ENCODE data around the gene TBX10. TPM values are rescaled to one million over a fixed set of nuclear protein-coding genes. Genes with fewer than 3 reads are reported as not detected.

The TBX10 gene
- total RNA-seq, 6 experiments from 2014 or later: not detected

DNA sequence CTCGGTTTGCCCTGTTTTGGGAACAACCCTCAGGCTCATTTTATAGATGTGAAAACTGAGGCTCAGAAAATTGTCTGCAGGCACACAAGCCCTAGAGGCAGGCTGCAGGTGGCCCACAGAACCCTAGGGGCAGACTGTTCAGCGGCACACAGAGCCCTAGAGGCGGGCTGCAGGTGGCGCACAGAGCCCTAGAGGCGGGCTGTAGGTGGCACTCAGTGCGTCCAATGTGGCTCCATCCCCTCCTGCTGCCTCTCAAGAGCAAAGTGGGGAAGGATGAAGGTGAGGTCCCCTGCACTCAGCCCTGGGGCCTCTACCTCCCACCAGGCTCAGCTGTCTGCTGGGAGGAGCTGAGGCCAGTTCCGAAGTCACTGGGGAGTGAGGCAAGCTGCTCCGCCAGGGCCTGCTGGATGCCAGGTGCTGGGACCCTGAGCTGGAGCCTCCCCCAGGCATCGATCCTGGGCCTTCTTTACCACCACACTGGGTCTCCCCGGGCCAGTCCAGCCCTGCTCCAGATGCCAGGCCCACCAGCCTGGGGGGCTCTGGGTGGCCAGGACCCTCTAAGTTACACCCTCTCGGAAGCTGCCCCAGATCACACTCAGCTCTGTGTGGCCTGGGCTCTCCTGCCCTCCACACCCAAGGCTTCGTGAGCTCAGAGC, 8.7 kb upstream of the TBX10 start:
- Mint-ChIP-seq H3K36me3 (ENCODE audit: low read depth) (no peaks in the 10 kb centered on the region), H3K27ac (no peak overlapping the region), H3K4me3 (no peak overlapping the region), H3K9me3 (no peaks in the 10 kb centered on the region), H3K27me3 (ENCODE audit: insufficient read depth) (peaks cover 12% of the 10 kb centered on the region; the same call in 1 of the 2 replicates), H3K4me1 (ENCODE audit: low read depth) (no peaks in the 10 kb centered on the region; the same call in 1 of the 2 replicates)
- TF ChIP-seq CTCF (IDR thresholded peaks at IDR 0.05): peak; percentile 31
- DNase-seq: no peak

DNA sequence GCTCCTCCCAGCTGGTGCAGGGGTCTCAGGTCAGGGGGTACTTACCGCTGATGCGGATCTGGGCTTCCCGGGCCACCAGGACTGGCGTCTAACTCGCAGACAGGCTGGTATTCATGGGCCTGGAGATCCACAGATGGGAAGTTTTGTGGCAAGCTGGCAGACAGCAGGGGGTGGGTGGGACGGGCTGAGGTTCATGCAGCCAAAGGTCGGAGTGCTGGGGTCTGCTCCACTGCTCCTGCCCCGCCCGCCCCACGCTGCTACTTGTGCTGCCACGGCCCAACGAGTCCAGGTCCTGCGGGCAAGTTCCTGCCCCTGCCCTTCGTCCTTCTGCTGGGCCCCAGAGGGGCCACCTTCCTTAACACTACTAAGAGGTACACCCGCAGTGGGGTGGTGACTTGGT, 7.9 kb upstream of the TBX10 start:
- no peak overlapping the region for H3K4me3 Mint-ChIP-seq
- H3K9me3 Mint-ChIP-seq: no peaks in the 10 kb centered on the region
- H3K36me3 Mint-ChIP-seq (ENCODE audit: low read depth): no peaks in the 10 kb centered on the region
- peaks cover 13% of the 10 kb centered on the region; the same call in 1 of the 2 replicates for H3K27me3 Mint-ChIP-seq (ENCODE audit: insufficient read depth)
- TF ChIP-seq CTCF (IDR thresholded peaks at IDR 0.05): no peak
- no peak for DNase-seq
- H3K27ac Mint-ChIP-seq: no peak overlapping the region
- no peaks in the 10 kb centered on the region; the same call in 1 of the 2 replicates for H3K4me1 Mint-ChIP-seq (ENCODE audit: low read depth)

DNA sequence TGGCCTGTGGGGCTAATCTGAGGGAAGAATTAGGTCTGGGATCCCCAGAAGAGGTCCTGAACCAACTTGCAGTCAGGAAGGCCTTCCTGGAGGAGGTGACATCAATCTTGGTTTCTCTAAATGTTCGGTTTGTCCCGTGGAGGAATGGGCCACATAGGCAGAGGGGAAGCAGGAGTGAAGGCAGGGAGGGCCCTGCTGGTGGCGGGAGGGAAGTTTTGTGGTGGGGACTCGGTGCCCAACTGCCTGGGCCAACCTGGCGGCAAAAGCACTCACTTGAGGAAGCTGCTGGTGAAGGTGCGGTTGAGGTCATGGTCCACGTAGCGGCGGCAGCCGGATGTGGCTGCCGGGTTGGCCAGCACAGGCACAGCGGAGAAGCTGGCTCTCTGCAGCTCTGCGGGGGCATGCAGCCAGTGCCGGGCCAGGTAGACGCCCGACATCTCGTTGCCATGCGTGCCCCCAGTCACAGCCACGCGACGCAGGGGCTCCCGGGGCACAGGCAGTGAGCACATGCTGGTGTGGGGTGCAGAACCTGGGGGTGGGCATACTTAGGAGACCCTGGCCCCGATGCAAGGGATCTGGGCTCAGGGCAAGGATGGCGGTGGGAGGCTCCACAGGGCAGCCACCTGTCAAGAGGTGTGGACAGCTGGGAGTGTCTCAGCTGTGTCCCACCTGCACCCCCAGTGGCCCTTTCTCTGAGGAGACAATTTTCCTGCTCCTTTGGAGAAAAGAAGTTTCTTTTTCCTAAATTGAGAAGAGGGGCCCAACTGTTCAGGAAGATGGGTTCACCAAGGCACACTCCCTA, 7.2 kb upstream of the TBX10 start:
- Mint-ChIP-seq H3K9me3 (no peaks in the 10 kb centered on the region), H3K27me3 (ENCODE audit: insufficient read depth) (peaks cover 20% of the 10 kb centered on the region), H3K4me3 (no peak overlapping the region), H3K4me1 (ENCODE audit: low read depth) (no peaks in the 10 kb centered on the region), H3K27ac (no peak overlapping the region), H3K36me3 (ENCODE audit: low read depth) (no peaks in the 10 kb centered on the region)
- DNase-seq: no peak
- no peak for TF ChIP-seq CTCF (IDR thresholded peaks at IDR 0.05)

DNA sequence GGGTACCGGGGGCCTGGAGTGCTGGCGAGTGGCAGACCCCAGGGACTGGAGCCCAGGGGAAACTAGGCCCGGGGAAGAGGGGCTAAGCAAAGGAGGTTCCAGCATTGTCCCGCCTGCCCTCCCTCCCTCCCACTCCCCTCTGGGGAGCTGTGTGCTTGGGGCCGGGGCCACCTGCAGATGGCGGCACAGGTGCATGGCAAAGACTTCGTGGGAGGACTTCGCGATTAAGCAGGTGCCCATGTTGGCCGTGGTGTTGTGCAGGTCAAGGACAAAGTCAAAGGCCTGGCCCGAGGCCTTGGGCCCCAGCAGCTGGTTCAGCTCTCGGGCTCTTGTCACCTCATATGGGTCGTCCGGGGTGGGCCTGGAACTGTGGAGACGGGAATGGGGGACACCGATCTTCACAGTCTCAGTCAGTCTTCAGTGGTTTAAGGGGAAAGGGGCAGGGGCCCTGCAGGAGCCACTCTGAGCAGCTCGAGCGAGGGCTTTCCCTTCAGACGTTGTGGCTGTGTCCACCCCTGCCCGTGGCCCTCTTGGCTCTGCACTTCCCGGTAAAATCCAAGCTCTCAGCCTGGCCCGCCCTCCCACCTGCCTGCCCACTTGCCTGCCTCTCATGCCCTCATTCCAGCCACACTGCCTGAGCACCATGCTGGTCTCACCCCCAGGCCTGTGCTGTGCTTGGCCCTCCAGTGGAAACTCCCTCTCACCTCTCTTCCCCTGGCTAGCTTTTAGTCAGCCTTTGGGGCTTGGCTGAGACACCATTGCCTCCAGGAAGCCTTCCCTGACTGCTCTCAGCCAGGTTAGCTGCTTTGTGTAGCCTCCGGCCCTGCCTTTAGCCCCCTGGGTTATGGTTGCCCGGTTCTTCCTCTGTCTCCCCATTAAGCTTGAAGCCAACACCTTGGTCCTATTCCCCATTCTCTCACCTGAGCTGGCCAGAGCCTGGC, 6.2 kb upstream of the TBX10 start:
- H3K4me1 Mint-ChIP-seq (ENCODE audit: low read depth): no peaks in the 10 kb centered on the region
- no peak overlapping the region for H3K27ac Mint-ChIP-seq
- H3K4me3 Mint-ChIP-seq: no peak overlapping the region
- TF ChIP-seq CTCF (IDR thresholded peaks at IDR 0.05): no peak
- DNase-seq: no peak
- H3K27me3 Mint-ChIP-seq (ENCODE audit: insufficient read depth): peaks cover 21% of the 10 kb centered on the region
- H3K9me3 Mint-ChIP-seq: no peaks in the 10 kb centered on the region
- H3K36me3 Mint-ChIP-seq (ENCODE audit: low read depth): no peaks in the 10 kb centered on the region

All from HFFc6 (cell line).